Measurements from ENCODE around the gene DCHS1.

DCHS1 gene

DNA sequence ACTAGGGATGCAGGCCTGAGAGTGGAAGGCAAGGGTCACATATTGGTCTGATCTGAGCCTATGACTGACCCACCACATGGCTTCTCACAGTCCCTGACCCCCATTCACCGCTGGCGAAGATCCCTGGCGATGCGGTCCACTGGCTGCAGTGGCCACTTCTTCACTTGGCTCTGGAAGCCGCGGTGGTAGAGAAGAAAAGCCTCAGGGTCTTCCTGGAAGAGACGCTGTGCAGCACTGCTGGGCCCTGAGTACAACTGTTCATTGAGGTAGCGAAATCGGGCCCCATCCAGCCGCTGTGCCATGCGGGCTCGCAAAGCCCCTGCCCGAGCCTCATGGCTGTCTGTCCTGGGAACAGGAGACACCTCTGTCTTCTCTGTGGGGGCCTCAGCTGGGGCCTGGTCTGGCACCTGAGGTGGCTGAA is 54.6 kb downstream of the DCHS1 start:
- peaks cover 73% of the 10 kb centered on the region for H3K36me3 ChIP-seq (ENCODE audit: control insufficient read depth, low read length)
- no peak overlapping the region; the same call in 1 of the 2 replicates for H3K4me2 ChIP-seq (ENCODE audit: low read length)
- H3K4me3 ChIP-seq (ENCODE audit: low read length), result no peak overlapping the region
- H3K9me3 ChIP-seq (ENCODE audit: control insufficient read depth, insufficient read depth, low read length), result no peaks in the 10 kb centered on the region
- H3F3A ChIP-seq (ENCODE audit: control insufficient read depth, insufficient read depth), result peaks cover 7% of the 10 kb centered on the region; the same call in 1 of the 2 replicates
- H3K27ac ChIP-seq (ENCODE audit: low read depth, low read length), result no peak overlapping the region
- H3K27me3 ChIP-seq (ENCODE audit: control insufficient read depth, low read length), result no peaks in the 10 kb centered on the region
- peaks cover 28% of the 10 kb centered on the region for H3K4me1 ChIP-seq (ENCODE audit: control insufficient read depth, low read length)
- H3K79me2 ChIP-seq (ENCODE audit: control insufficient read depth, low read length), result peaks cover 81% of the 10 kb centered on the region
- H3K9me2 ChIP-seq (replicated peaks; ENCODE audit: control insufficient read depth, low read length), result no peaks in the 10 kb centered on the region
- H4K20me1 ChIP-seq (ENCODE audit: control insufficient read depth, insufficient read depth, low read depth, low read length), result peaks cover 14% of the 10 kb centered on the region
- TF ChIP-seq EZH2phosphoT487 (IDR thresholded peaks at IDR 0.05; ENCODE audit: borderline replicate concordance, low read length), result no peak
- TF ChIP-seq, protein P1, sequence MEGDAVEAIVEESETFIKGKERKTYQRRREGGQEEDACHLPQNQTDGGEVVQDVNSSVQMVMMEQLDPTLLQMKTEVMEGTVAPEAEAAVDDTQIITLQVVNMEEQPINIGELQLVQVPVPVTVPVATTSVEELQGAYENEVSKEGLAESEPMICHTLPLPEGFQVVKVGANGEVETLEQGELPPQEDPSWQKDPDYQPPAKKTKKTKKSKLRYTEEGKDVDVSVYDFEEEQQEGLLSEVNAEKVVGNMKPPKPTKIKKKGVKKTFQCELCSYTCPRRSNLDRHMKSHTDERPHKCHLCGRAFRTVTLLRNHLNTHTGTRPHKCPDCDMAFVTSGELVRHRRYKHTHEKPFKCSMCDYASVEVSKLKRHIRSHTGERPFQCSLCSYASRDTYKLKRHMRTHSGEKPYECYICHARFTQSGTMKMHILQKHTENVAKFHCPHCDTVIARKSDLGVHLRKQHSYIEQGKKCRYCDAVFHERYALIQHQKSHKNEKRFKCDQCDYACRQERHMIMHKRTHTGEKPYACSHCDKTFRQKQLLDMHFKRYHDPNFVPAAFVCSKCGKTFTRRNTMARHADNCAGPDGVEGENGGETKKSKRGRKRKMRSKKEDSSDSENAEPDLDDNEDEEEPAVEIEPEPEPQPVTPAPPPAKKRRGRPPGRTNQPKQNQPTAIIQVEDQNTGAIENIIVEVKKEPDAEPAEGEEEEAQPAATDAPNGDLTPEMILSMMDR (IDR thresholded peaks at IDR 0.05; ENCODE audit: low read depth, low read length, poor library complexity, severe bottlenecking), result no peak

DNA sequence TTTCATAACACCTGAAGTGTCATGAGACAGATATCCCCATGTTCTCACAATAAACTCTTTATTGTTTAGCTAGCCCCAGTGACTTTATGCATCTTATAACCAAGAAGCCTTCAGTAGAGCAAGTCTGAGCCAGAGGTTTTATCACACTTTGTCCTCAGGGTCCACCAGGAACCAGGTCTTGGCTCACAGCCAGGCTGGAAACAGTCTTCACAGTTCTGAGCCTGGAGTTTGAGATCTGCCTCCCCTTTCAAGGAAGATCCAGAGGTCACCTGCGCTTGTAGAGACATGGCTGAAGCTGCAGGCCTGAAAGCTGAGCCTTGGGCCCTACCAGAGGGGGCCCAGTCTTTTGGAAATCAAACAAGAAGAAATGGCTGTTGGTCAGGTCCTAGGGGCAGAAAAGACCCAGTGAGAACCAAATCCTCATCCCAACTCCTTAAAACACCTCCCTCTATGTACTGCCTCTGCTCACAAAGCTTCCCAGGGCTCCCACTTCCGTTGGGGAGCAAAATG is 55.7 kb downstream of the DCHS1 start:
- TF ChIP-seq, protein P1 (IDR thresholded peaks at IDR 0.05; ENCODE audit: low read depth, low read length, poor library complexity, severe bottlenecking), result no peak
- TF ChIP-seq EZH2phosphoT487 (IDR thresholded peaks at IDR 0.05; ENCODE audit: borderline replicate concordance, low read length), result no peak
- Histone ChIP-seq H3K79me2 (ENCODE audit: control insufficient read depth, low read length) (peaks cover 74% of the 10 kb centered on the region), H3K4me3 (ENCODE audit: low read length) (no peak overlapping the region), H3F3A (ENCODE audit: control insufficient read depth, insufficient read depth) (peaks cover 6% of the 10 kb centered on the region; the same call in 1 of the 2 replicates), H3K9me2 (replicated peaks; ENCODE audit: control insufficient read depth, low read length) (no peaks in the 10 kb centered on the region), H3K9me3 (ENCODE audit: control insufficient read depth, insufficient read depth, low read length) (no peaks in the 10 kb centered on the region), H3K4me1 (ENCODE audit: control insufficient read depth, low read length) (peaks cover 17% of the 10 kb centered on the region), H3K4me2 (ENCODE audit: low read length) (no peak overlapping the region), H4K20me1 (ENCODE audit: control insufficient read depth, insufficient read depth, low read depth, low read length) (peaks cover 14% of the 10 kb centered on the region), H3K36me3 (ENCODE audit: control insufficient read depth, low read length) (peaks cover 82% of the 10 kb centered on the region), H3K27ac (ENCODE audit: low read depth, low read length) (no peak overlapping the region), H3K27me3 (ENCODE audit: control insufficient read depth, low read length) (no peaks in the 10 kb centered on the region)

DNA sequence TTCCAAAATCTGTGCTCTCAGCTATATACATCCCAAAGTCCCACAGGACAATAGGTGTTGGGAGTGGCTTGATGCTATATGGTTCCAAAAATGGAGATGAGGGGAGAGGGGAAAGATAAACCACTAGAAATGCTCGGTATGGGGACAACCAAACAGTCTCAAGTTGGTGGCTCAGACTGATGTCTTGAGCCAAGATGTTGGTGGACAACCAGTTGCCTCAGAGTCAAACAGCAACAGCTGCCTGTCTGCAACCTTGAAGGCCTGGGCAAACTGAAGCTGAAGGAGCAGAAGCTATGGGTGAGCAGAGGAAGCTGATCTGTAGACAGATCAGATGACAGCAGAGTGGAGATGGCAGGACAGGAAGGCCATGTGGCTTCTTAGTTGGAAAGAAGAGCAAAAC is 56.2 kb downstream of the DCHS1 start:
- Histone ChIP-seq H3K4me3 (ENCODE audit: low read length) (no peak overlapping the region), H3K27ac (ENCODE audit: low read depth, low read length) (no peak overlapping the region), H3K9me3 (ENCODE audit: control insufficient read depth, insufficient read depth, low read length) (no peaks in the 10 kb centered on the region), H3K27me3 (ENCODE audit: control insufficient read depth, low read length) (no peaks in the 10 kb centered on the region), H3K9me2 (replicated peaks; ENCODE audit: control insufficient read depth, low read length) (no peaks in the 10 kb centered on the region), H3K79me2 (ENCODE audit: control insufficient read depth, low read length) (peaks cover 70% of the 10 kb centered on the region), H3K4me1 (ENCODE audit: control insufficient read depth, low read length) (peaks cover 12% of the 10 kb centered on the region), H3F3A (ENCODE audit: control insufficient read depth, insufficient read depth) (peaks cover 3% of the 10 kb centered on the region; the same call in 1 of the 2 replicates), H4K20me1 (ENCODE audit: control insufficient read depth, insufficient read depth, low read depth, low read length) (peaks cover 14% of the 10 kb centered on the region), H3K36me3 (ENCODE audit: control insufficient read depth, low read length) (peaks cover 86% of the 10 kb centered on the region), H3K4me2 (ENCODE audit: low read length) (no peak overlapping the region)
- TF ChIP-seq, protein P1 (IDR thresholded peaks at IDR 0.05; ENCODE audit: low read depth, low read length, poor library complexity, severe bottlenecking), result no peak
- no peak for TF ChIP-seq EZH2phosphoT487 (IDR thresholded peaks at IDR 0.05; ENCODE audit: borderline replicate concordance, low read length)

Measured in DOHH2 (cell line).